H1 (cell line): ENCODE measurements around the gene EEF2K. TPM values are rescaled to one million over a fixed set of nuclear protein-coding genes. Genes with fewer than 3 reads are reported as not detected.

ENCODE experiments used
- CTCF ChIA-PET: fragments of 300-600 bp; sonication (Branson Sonifier 250); formaldehyde crosslinking; loops from one replicate; lab custom pipeline; 2021; ENCODE audit not compliant: partially characterized antibody; lab: Charles Lee
- POLR2A ChIA-PET: fragments of 300-600 bp; sonication (Branson Sonifier 250); formaldehyde crosslinking; loops from one replicate; lab custom pipeline; 2021; ENCODE audit warnings: inconsistent platforms; ENCODE audit not compliant: partially characterized antibody; lab: Charles Lee
- DNase-seq, 2 experiments: peaks; one replicate each; pipeline versions ENCODE4 v3.0.0 to v3.0.0-alpha.2; 2010 to 2022; ENCODE audit warnings: low spot score in 2 of 2, low read depth in 1 of 2, mixed read lengths in 1 of 2
- FAIRE-seq: peaks from 2 replicates; lab custom pipeline; 2011; peaks lifted over from hg19 to GRCh38; lab: Jason Lieb, UNC
- H2AFZ ChIP-seq: 2 replicates; pipeline ENCODE4 v1.8.1; 2012; ENCODE audit warnings: low read length, inconsistent platforms
- H2AK5ac ChIP-seq: 2 replicates; pipeline ENCODE4 v1.6.1; 2013; ENCODE audit warnings: low read depth, low read length
- H2BK120ac ChIP-seq: replicated peaks from 2 replicates; pipeline ENCODE3; 2013; ENCODE audit warnings: low read depth, low read length, inconsistent platforms
- H2BK12ac ChIP-seq: 2 replicates; pipeline ENCODE4 v1.6.1; 2013; ENCODE audit warnings: low read depth, low read length
- H2BK15ac ChIP-seq: 2 replicates; pipeline ENCODE4 v1.6.1; 2013; ENCODE audit warnings: low read length
- H2BK20ac ChIP-seq: 2 replicates; pipeline ENCODE4 v1.6.1; 2013; ENCODE audit warnings: low read length
- H2BK5ac ChIP-seq: 2 replicates; pipeline ENCODE4 v1.6.1; 2013; ENCODE audit warnings: low read depth, low read length
- H3K14ac ChIP-seq: 2 replicates; pipeline ENCODE4 v1.6.1; 2013; ENCODE audit warnings: inconsistent platforms; ENCODE audit not compliant: insufficient read length
- H3K18ac ChIP-seq: 2 replicates; pipeline ENCODE4 v1.6.1; 2013; ENCODE audit warnings: low read length; ENCODE audit errors: extremely low read depth
- H3K23ac ChIP-seq: 2 replicates; pipeline ENCODE4 v1.6.1; 2013; ENCODE audit warnings: inconsistent platforms; ENCODE audit not compliant: insufficient read length
- H3K23me2 ChIP-seq: 2 replicates; pipeline ENCODE4 v1.6.1; 2013; ENCODE audit warnings: low read depth, low read length
- H3K27ac ChIP-seq: 2 replicates; pipeline ENCODE4 v1.6.1; 2011; ENCODE audit warnings: low read depth, low read length, inconsistent platforms
- H3K27me3 ChIP-seq, 4 experiments: replicated peaks in 1 of 4; 1 replicate in 1 of 4; 2 replicates in 3 of 4; pipeline versions ENCODE4 v1.6.1 to v1.8.1; 2011 to 2013; ENCODE audit warnings: low read length in 3 of 4, mild to moderate bottlenecking in 3 of 4, inconsistent platforms in 2 of 4, mixed read lengths in 2 of 4, moderate library complexity in 1 of 4; ENCODE audit not compliant: control insufficient read depth in 3 of 4, insufficient read depth in 3 of 4; ENCODE audit errors: extremely low read depth in 1 of 4
- H3K36me3 ChIP-seq, 4 experiments: 2 replicates each; pipeline versions ENCODE4 v1.6.1 to v1.8.1; 2011 to 2013; ENCODE audit warnings: mild to moderate bottlenecking in 4 of 4, low read length in 3 of 4, moderate library complexity in 2 of 4, control low read depth in 1 of 4, inconsistent platforms in 1 of 4; ENCODE audit not compliant: insufficient read depth in 4 of 4, control insufficient read depth in 2 of 4
- H3K4ac ChIP-seq: replicated peaks from 2 replicates; pipeline ENCODE3; 2013; ENCODE audit warnings: low read length, low read depth, mixed read lengths, inconsistent platforms; ENCODE audit not compliant: insufficient read length
- H3K4me1 ChIP-seq, 4 experiments: replicated peaks in 1 of 4; 1 replicate in 1 of 4; 2 replicates in 3 of 4; pipeline versions ENCODE4 v1.6.1 to v1.8.1; 2011 to 2013; ENCODE audit warnings: low read length in 3 of 4, inconsistent platforms in 2 of 4, mixed read lengths in 1 of 4; ENCODE audit not compliant: insufficient read depth in 4 of 4, control insufficient read depth in 3 of 4
- H3K4me2 ChIP-seq, 2 experiments: 2 replicates each; pipeline versions ENCODE4 v1.6.1 to v1.8.1; 2011 to 2013; ENCODE audit warnings: low read depth in 2 of 2, low read length in 2 of 2, control low read depth in 1 of 2, inconsistent platforms in 1 of 2, mild to moderate bottlenecking in 1 of 2; ENCODE audit not compliant: insufficient read depth in 1 of 2
- H3K4me3 ChIP-seq, 4 experiments: fragments of 200-600, 300-600 bp in 1 of 4; sonication (generic), shearing (Covaris generic), sonication (Bioruptor Twin) in 1 of 4; 2 replicates each; pipeline versions ENCODE4 v1.5.1 to v1.8.1; 2011 to 2016; ENCODE audit warnings: low read length in 4 of 4, low read depth in 3 of 4, control low read depth in 2 of 4, inconsistent platforms in 2 of 4, mild to moderate bottlenecking in 2 of 4, mixed read lengths in 1 of 4, moderate library complexity in 1 of 4; ENCODE audit not compliant: insufficient read depth in 2 of 4; ENCODE audit errors: extremely low read depth in 1 of 4
- H3K56ac ChIP-seq: replicated peaks from 2 replicates; pipeline ENCODE3; 2013; ENCODE audit warnings: low read depth, mild to moderate bottlenecking, mixed read lengths, low read length, inconsistent platforms; ENCODE audit not compliant: insufficient read length
- H3K79me1 ChIP-seq: 2 replicates; pipeline ENCODE4 v1.6.1; 2013; ENCODE audit warnings: low read depth, low read length, control low read depth
- H3K79me2 ChIP-seq, 2 experiments: 2 replicates each; pipeline versions ENCODE4 v1.6.1 to v1.8.1; 2012 to 2013; ENCODE audit warnings: low read length in 2 of 2, mild to moderate bottlenecking in 2 of 2, inconsistent platforms in 1 of 2; ENCODE audit not compliant: insufficient read depth in 2 of 2, control insufficient read depth in 1 of 2
- H3K9ac ChIP-seq, 4 experiments: replicated peaks in 1 of 4; 1 replicate in 1 of 4; 2 replicates in 3 of 4; pipeline versions ENCODE4 v1.6.1 to v1.8.1; 2011 to 2013; ENCODE audit warnings: low read depth in 3 of 4, low read length in 3 of 4, control low read depth in 2 of 4, mild to moderate bottlenecking in 2 of 4, moderate library complexity in 2 of 4, inconsistent platforms in 1 of 4; ENCODE audit errors: extremely low read depth in 1 of 4
- H3K9me3 ChIP-seq, 2 experiments: 2 replicates each; pipeline versions ENCODE4 v1.6.1 to v1.8.1; 2012 to 2013; ENCODE audit warnings: mild to moderate bottlenecking in 2 of 2, moderate library complexity in 2 of 2, control low read depth in 1 of 2, inconsistent platforms in 1 of 2, low read depth in 1 of 2, low read length in 1 of 2, mixed read lengths in 1 of 2; ENCODE audit not compliant: insufficient read depth in 2 of 2
- H4K20me1 ChIP-seq, 2 experiments: replicated peaks in 1 of 2; 2 replicates each; pipeline versions ENCODE3 to v1.8.1; 2011 to 2013; ENCODE audit warnings: inconsistent platforms in 2 of 2, low read length in 2 of 2, mild to moderate bottlenecking in 1 of 2; ENCODE audit not compliant: insufficient read depth in 2 of 2, control insufficient read depth in 1 of 2
- H4K5ac ChIP-seq: 2 replicates; pipeline ENCODE4 v1.6.1; 2013; ENCODE audit warnings: low read length, low read depth, mixed read lengths, inconsistent platforms; ENCODE audit not compliant: insufficient read length
- H4K8ac ChIP-seq: 2 replicates; pipeline ENCODE4 v1.8.0; 2013; ENCODE audit warnings: mild to moderate bottlenecking, moderate library complexity, low read length, inconsistent platforms; ENCODE audit not compliant: insufficient read depth; ENCODE audit errors: extremely low read depth
- H4K91ac ChIP-seq: replicated peaks from 2 replicates; pipeline ENCODE3; 2013; ENCODE audit warnings: low read length, mixed read lengths, inconsistent platforms; ENCODE audit not compliant: insufficient read length
- ATF2 ChIP-seq: IDR thresholded peaks from 2 replicates; pipeline ENCODE4 v1.6.1; 2012; ENCODE audit warnings: low read length, inconsistent platforms
- BCL11A ChIP-seq, 2 experiments: IDR thresholded peaks; one replicate each; pipeline ENCODE4 v1.6.1; 2011; ENCODE audit warnings: low read depth in 2 of 2, low read length in 2 of 2, mild to moderate bottlenecking in 2 of 2
- CEBPB ChIP-seq: IDR thresholded peaks from 2 replicates; pipeline ENCODE4 v1.6.1; 2012; ENCODE audit warnings: low read depth, low read length
- JUN ChIP-seq: IDR thresholded peaks from 2 replicates; pipeline ENCODE4 v1.6.1; 2011; ENCODE audit warnings: low read depth, mild to moderate bottlenecking, improper control_type of control experiment, low read length
- MAFK ChIP-seq: IDR thresholded peaks from 2 replicates; pipeline ENCODE4 v1.6.1; 2012; ENCODE audit warnings: low read depth, mild to moderate bottlenecking, improper control_type of control experiment, low read length
- POLR2AphosphoS5 ChIP-seq: IDR thresholded peaks from 2 replicates; pipeline ENCODE4 v1.6.1; 2011; ENCODE audit warnings: low read depth, low read length
- RAD21 ChIP-seq, 2 experiments: IDR thresholded peaks in 1 of 2; conservative IDR thresholded peaks in 1 of 2; 2 replicates each; pipeline ENCODE4 v1.6.1; 2011; ENCODE audit warnings: low read depth in 2 of 2, low read length in 2 of 2, improper control_type of control experiment in 1 of 2, inconsistent platforms in 1 of 2, mild to moderate bottlenecking in 1 of 2, moderate library complexity in 1 of 2
- RFX5 ChIP-seq: IDR thresholded peaks from 2 replicates; pipeline ENCODE4 v1.6.1; 2011; ENCODE audit warnings: low read depth, low read length, improper control_type of control experiment, borderline replicate concordance
- RXRA ChIP-seq: IDR thresholded peaks from 2 replicates; pipeline ENCODE4 v1.6.1; 2011; ENCODE audit warnings: low read depth, mild to moderate bottlenecking, low read length, moderate library complexity; ENCODE audit not compliant: insufficient read depth
- SIN3A ChIP-seq, 2 experiments: IDR thresholded peaks in 1 of 2; conservative IDR thresholded peaks in 1 of 2; 2 replicates each; pipeline ENCODE4 v1.6.1; 2011 to 2012; ENCODE audit warnings: low read length in 2 of 2, improper control_type of control experiment in 1 of 2, low read depth in 1 of 2, mild to moderate bottlenecking in 1 of 2
- SUZ12 ChIP-seq: fragments of 200-600 bp; sonication (generic); IDR thresholded peaks from 2 replicates; pipeline ENCODE4 v1.6.1; 2012; ENCODE audit warnings: mild to moderate bottlenecking, inconsistent platforms, low read length, moderate library complexity, mixed read lengths
- TCF12 ChIP-seq: IDR thresholded peaks from 2 replicates; pipeline ENCODE4 v1.6.1; 2011; ENCODE audit warnings: low read depth, mild to moderate bottlenecking, low read length
- WGBS, 2 experiments: shearing (Covaris generic) in 1 of 2; methylation state at CpG; one replicate each; pipeline versions ENCODE4 v1.1.6 to v1.1.7; 2013 to 2015; ENCODE audit warnings: low lambda C conversion rate in 2 of 2, mixed read lengths in 2 of 2, inconsistent platforms in 1 of 2, low coverage in 1 of 2, missing lambda C conversion rate in 1 of 2; ENCODE audit not compliant: insufficient replicate concordance in 2 of 2, insufficient coverage in 1 of 2, insufficient read length in 1 of 2; ENCODE audit errors: extremely low coverage in 1 of 2, missing lambda C conversion rate in 1 of 2; 5-methylcytosine and 5-hydroxymethylcytosine counted together
- polyA plus RNA-seq, 7 experiments: library from polyadenylated mRNA; depleted of rRNA in 3 of 7; stranded (reverse) in 5 of 7; unstranded in 2 of 7; fragments of >200 nt in 5 of 7; fragments of 200-250 nt in 2 of 7; gene quantifications; 1 replicate in 5 of 7; 2 replicates in 1 of 7; 4 replicates in 1 of 7; pipeline versions ENCODE4 v1.2.1 to v1.2.3, GENCODE V29; 2011 to 2013; ENCODE audit warnings: missing spikeins in 2 of 7, mixed read lengths in 2 of 7
- total RNA-seq: library from RNA; stranded (reverse); fragmentation: NEBNext Ultra II Directional; extraction: Animal tissue kit (Norgen Biotek cat#: 25700); gene quantifications from 2 replicates; pipeline ENCODE4 v1.2.1, GENCODE V29; 2021

Gene EEF2K
- total and polyA plus RNA-seq, 2 of the 8 experiments (the other 6 are each of a cell fraction or from before 2014, with no cell fraction given), result 14.9 to 30.2 TPM

GRCh38 chr16:22311520-22311919 is 105.4 kb downstream of the EEF2K start:
- Histone ChIP-seq H3K4me2 (no peak overlapping the region), H3K23ac (no peak overlapping the region), H3K27ac (no peak overlapping the region), H2BK5ac (no peak overlapping the region), H2AFZ (no peak overlapping the region), H3K79me1 (peaks cover 2% of the 10 kb centered on the region; the same call in 1 of the 2 replicates), H3K27me3 (no peaks in the 10 kb centered on the region), H2BK120ac (no peak overlapping the region), H3K4me1 (no peaks in the 10 kb centered on the region), H3K4ac (no peak overlapping the region), H2BK15ac (no peak overlapping the region), H3K4me3 (no peak overlapping the region), H2AK5ac (no peak overlapping the region), H4K20me1 (peaks cover 7 to 14% of the 10 kb centered on the region in 2 experiments), H4K5ac (no peak overlapping the region), H3K9me3 (no peaks in the 10 kb centered on the region), H3K14ac (no peak overlapping the region), H3K23me2 (no peaks in the 10 kb centered on the region), H3K18ac (no peak overlapping the region), H4K8ac (no peak overlapping the region), H2BK12ac (no peak overlapping the region), H2BK20ac (no peak overlapping the region), H3K36me3 (peaks cover 21 to 58% (median 55%) of the 10 kb centered on the region in 4 experiments), H3K79me2 (no peaks in the 10 kb centered on the region), H4K91ac (no peak overlapping the region), H3K9ac (peak overlapping the region in 1 of 4 experiments; percentile 10; a peak in 1 of 7 replicates), H3K56ac (no peak overlapping the region)
- DNase-seq, result no peak
- 87% methylated on average over 4 of the region's 4 CpGs; no CpG with 5 or more reads in 1 of the 2 experiments for WGBS, 2 experiments
- ChIA-PET POLR2A (no interaction called here), CTCF (interaction anchor here (1.0 to 6.5 kb wide), 2 partner anchors 7 to 11 kb away, joined by 4 to 42 read pairs; no protein-coding TSS in a partner anchor)
- FAIRE-seq, result no peak
- TF ChIP-seq RFX5 (no peak), CEBPB (no peak), ATF2 (no peak), MAFK (no peak), SIN3A (conservative IDR thresholded peaks at IDR 0.05 in 1 of 2, IDR thresholded peaks at IDR 0.05 in 1 of 2; ENCODE audit: low read depth in 1 of 2, low read length in 2 of 2) (no peak), RAD21 (IDR thresholded peaks at IDR 0.05 in 1 of 2, conservative IDR thresholded peaks at IDR 0.05 in 1 of 2; ENCODE audit: low read depth in 2 of 2, low read length in 2 of 2) (no peak), POLR2AphosphoS5 (no peak), TCF12 (no peak), BCL11A (IDR thresholded peaks at IDR 0.05; ENCODE audit: low read depth in 2 of 2, low read length in 2 of 2) (no peak), SUZ12 (no peak), JUN (no peak), RXRA (no peak)
